Retinal pigment epithelial cell (primary cell): ENCODE results near the gene PRPH2.
A peak's percentile ranks its signal among the peaks of the same experiment; 100 is the strongest.

Experiments
- DNase-seq: peaks from one replicate; pipeline ENCODE4 v3.0.0-alpha.2; 2010; ENCODE audit warnings: low read depth
- H3K4me3 ChIP-seq: 2 replicates; pipeline ENCODE4 v1.5.1; 2011; ENCODE audit warnings: mild to moderate bottlenecking, low read length, control low read depth, moderate library complexity
- CTCF ChIP-seq: conservative IDR thresholded peaks from 2 replicates; pipeline ENCODE4 v1.5.1; 2011; ENCODE audit warnings: low read depth, low read length, control low read depth, inconsistent platforms

Gene PRPH2

DNA sequence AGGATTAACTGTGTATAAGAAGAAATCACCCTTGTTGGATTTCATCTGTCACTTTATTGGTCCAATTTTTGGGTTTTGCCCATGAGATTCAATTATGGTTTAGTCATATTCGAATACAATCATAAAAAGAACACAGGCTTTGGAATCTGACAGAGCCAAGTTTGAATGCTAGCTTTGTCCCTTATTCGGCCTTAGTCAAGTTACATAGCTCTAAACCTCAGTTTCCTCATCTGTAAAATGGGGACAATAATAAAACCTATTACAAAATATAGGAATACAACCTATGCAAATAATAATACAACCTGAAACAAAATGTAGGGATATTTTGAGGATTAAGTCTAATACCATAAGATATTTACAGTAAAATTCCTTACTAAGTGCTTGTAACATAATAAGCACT, 57.7 kb downstream of the PRPH2 start:
- DNase-seq, result no peak
- H3K4me3 ChIP-seq, result no peak overlapping the region
- TF ChIP-seq CTCF, result no peak

- H3K4me3 ChIP-seq, result no peak overlapping the region
- peak; percentile 81 for TF ChIP-seq CTCF
- peak; percentile 19 for DNase-seq
These were observed 60.8 kb downstream of the PRPH2 start for GRCh38 chr6:42661540-42662153.

- no peak for DNase-seq
- TF ChIP-seq CTCF, result no peak
- no peak overlapping the region for H3K4me3 ChIP-seq
These were observed 62.6 kb downstream of the PRPH2 start for GRCh38 chr6:42659806-42660205.

DNA sequence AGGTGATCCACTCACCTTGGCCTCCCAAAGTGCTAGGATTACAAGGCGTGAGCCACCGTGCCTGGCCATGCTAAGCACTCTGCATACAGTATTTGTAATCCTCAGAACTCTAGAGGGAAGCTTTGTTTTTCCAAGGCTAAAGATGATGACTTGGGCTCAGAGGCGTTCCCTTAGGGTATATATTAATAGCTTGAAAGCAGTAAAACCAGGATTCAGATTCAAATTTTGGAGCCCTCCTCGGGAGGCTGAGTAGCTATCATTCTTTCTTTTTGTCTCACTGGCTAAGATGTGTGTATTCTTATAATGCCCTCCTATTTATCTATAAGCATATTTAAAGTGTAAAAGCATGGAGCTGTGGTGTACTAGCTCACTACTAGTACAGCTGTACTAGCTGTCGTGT, 68.5 kb downstream of the PRPH2 start:
- no peak for TF ChIP-seq CTCF
- H3K4me3 ChIP-seq, result no peak overlapping the region
- no peak for DNase-seq

DNA sequence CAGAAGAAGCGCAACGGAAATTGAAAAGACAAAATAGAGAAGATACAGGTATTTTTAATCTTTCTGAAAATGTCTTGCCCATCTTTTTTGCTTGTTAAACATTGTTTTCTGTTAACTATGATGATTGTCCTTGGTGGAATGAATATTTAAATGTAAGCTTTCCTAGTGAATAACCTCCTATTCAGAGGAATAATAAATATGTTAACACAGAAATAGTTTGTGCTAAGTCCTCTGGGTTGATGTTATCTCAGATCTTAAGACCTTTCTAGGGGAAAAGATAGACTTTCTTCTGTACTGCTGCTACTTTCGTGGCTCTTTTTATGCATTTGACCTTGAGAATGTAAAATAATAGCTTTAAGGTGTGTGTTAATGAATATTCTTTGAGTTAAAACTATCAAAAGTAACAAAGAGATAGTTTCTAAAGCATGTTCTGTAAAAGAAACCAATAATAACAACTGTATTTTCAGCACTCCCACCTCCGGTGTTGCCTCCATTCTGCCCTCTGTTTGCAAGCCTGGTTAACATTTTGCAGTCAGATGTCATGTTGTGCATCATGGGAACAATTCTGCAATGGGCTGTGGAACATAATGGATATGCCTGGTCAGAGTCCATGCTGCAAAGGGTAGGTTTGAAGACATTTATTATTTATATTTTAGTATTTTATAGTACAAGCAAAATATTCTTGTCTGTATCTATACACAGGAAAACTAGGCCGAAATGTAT, 70.2 kb downstream of the PRPH2 start:
- no peak for TF ChIP-seq CTCF
- H3K4me3 ChIP-seq, result no peak overlapping the region

More for the DNA sequence above, 70.2 kb downstream of the PRPH2 start:
- DNase-seq, result no peak
